Measurements from ENCODE around the gene TBC1D3I.
"Not testable (repeated sequence)": the region's sequence is repeated elsewhere in the genome, so short reads cannot be mapped to it uniquely, and the experiment has no call there.

Gene TBC1D3I

DNA sequence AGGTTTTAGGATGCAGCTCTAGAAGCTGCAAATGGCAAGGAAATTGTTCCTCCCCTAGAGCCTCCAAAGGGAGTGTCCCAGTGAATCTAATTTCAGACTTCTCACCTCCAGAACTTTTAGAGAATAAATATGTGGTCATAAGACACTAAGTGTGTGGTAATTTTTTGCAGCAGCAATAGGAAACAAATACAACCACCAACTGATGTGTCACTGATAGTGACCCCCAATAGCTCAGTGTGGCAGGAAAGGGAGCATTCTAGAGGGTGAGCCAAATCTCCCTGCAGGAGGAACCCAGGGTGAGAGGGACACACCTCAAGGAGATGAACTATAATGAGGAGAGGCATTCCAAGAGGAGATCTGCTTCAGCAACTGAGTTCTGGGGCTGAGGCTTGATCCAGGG, 49.5 kb downstream of the TBC1D3I start:
- TF ChIP-seq, protein P1, sequence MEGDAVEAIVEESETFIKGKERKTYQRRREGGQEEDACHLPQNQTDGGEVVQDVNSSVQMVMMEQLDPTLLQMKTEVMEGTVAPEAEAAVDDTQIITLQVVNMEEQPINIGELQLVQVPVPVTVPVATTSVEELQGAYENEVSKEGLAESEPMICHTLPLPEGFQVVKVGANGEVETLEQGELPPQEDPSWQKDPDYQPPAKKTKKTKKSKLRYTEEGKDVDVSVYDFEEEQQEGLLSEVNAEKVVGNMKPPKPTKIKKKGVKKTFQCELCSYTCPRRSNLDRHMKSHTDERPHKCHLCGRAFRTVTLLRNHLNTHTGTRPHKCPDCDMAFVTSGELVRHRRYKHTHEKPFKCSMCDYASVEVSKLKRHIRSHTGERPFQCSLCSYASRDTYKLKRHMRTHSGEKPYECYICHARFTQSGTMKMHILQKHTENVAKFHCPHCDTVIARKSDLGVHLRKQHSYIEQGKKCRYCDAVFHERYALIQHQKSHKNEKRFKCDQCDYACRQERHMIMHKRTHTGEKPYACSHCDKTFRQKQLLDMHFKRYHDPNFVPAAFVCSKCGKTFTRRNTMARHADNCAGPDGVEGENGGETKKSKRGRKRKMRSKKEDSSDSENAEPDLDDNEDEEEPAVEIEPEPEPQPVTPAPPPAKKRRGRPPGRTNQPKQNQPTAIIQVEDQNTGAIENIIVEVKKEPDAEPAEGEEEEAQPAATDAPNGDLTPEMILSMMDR (IDR thresholded peaks at IDR 0.05; ENCODE audit: extremely low read depth, insufficient read depth, missing control alignments): no peak
- no peak for DNase-seq (ENCODE audit: low spot score)

DNA sequence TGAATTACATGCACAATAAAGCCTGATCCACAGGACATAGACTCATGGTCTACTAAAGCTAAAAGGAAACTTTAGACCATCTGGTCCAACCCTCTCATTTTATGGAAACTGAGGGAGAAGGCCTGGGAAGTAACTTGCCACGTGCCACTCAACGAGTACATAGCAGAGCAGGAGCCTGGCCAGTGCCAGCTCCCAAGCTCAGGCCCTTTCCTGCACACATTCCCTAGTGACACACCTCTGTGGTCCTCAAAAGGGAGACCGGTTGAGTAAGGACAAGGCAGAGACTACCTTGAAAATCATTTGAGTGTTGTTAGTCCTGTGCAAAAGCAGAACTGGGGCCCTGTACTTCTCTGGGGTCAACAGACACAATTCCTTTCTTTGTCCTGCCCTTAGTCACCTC, 50.7 kb downstream of the TBC1D3I start:
- no peak for DNase-seq (ENCODE audit: low spot score)
- TF ChIP-seq, protein P1 (IDR thresholded peaks at IDR 0.05; ENCODE audit: extremely low read depth, insufficient read depth, missing control alignments): no peak
- in situ Hi-C loops (cut with MboI; ENCODE audit: low pct_unique_long_range_greater_than_20kb, low sequenced_read_pairs, unreplicated experiment): no loop called here

More for the DNA sequence above, 49.5 kb downstream of the TBC1D3I start:
- in situ Hi-C loops (cut with MboI; ENCODE audit: low pct_unique_long_range_greater_than_20kb, low sequenced_read_pairs, unreplicated experiment): no loop called here

DNA sequence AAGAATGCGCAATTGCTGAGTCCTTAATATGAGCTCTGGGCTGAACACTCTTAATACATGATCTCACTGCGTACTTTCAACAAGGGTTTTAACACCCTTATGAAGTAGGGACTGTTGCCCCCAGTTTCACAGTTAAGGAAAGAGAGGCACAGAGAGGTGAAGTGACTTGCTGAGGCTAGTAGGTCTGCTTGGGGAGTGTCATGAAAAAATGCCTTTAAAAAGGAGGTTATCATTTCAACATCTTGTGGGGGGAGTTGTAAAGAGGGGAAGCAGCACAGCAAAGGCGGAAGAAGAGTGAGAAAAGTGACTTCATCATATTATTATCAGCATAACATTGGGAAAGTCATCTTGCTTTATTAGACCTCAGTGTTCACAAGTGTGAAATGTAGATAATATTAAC, 51.4 kb downstream of the TBC1D3I start:
- in situ Hi-C loops (cut with MboI; ENCODE audit: low pct_unique_long_range_greater_than_20kb, low sequenced_read_pairs, unreplicated experiment): no loop called here
- TF ChIP-seq, protein P1 (IDR thresholded peaks at IDR 0.05; ENCODE audit: extremely low read depth, insufficient read depth, missing control alignments): no peak
- no peak for DNase-seq (ENCODE audit: low spot score)

DNA sequence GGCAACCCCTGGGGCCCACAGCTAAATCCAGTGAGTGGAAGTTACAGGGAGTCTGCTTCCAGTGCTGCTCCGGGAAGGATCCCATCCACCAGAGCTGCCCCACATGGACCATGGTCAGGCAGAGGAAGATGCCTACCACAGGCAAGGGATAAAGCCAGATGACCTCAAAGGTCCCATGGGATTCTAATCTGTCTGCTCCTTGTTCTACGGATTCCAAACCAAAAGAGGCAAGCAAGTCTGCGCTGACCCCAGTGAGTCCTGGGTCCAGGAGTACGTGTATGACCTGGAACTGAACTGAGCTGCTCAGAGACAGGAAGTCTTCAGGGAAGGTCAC, 52.1 kb downstream of the TBC1D3I start:
- DNase-seq (ENCODE audit: low spot score): no peak
- in situ Hi-C loops (cut with MboI; ENCODE audit: low pct_unique_long_range_greater_than_20kb, low sequenced_read_pairs, unreplicated experiment): no loop called here
- TF ChIP-seq, protein P1 (IDR thresholded peaks at IDR 0.05; ENCODE audit: extremely low read depth, insufficient read depth, missing control alignments): no peak

DNA sequence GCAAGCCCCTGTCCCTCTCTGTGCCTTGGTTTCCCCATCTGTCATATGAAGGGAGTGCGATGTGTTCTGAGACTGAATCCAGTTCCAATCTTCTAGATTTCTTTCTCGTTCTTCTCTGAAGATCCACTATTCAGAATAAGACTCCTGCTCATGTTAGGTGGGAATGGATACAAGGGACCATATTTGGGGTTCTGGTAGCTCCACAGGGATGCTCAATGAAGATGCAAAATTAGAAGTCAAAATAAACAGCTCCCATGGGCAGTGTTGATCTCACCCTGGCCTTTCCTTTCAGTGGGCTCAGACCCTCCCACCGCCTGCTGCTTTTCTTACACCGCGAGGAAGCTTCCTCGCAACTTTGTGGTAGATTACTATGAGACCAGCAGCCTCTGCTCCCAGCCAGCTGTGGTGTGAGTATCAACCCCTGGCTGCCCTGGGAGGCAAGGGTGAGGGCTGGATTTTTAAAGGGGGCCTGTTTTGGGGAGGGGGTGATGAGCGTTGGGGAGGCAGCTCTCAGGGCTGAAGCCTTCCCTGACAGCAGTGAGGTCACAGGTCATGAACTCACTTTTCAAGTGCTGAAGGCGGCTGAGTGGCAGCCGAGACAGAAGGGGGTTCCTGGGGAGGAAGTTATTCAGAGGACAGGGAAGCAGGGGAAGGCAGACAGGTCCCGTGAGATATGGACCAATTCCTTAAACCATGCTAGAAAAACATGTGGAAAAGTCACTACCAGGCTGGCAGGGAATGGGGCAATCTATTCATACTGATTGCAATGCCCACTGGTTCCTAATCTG, 52.7 kb downstream of the TBC1D3I start:
- DNase-seq (ENCODE audit: low spot score); in situ Hi-C loops (cut with MboI; ENCODE audit: low pct_unique_long_range_greater_than_20kb, low sequenced_read_pairs, unreplicated experiment): not testable (repeated sequence)

DNA sequence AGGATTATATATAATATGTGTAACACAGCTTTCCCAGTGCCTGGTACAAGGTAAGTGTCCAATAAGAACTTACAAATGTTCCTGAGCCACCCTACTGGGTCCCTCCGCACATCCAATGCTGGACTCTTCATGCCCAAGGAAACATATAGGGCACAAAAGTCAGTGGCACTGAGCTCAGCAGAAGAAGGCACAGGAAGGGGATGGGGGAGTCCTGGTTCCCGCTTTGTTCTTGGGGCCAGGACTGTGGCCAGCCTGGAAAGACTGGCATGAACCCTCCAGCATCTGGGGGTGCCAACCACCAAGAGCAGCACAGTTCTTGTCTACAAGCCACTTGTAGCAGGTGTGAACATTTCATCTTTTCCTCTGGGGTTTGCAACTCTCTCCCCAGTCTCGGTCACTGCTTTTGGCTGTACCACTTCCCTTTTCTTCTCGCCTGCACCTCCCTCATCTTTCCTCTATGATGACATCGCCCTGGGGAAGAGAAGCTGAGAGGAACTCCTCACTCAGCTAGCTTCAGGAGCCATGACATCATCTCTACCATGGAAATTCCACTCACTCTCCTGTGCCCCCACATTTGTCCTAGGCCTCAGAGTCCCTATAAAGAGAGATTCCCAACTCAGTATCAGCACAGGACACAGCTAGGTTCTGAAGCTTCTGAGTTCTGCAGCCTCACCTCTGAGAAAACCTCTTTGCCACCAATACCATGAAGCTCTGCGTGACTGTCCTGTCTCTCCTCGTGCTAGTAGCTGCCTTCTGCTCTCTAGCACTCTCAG, 53.7 kb downstream of the TBC1D3I start, which contains the start of gene CCL4L2:
Gene CCL4L2, plus strand, starts transcription at position 625 of the 773 bp plus-strand sequence.
- DNase-seq (ENCODE audit: low spot score); in situ Hi-C loops (cut with MboI; ENCODE audit: low pct_unique_long_range_greater_than_20kb, low sequenced_read_pairs, unreplicated experiment): not testable (repeated sequence)

DNA sequence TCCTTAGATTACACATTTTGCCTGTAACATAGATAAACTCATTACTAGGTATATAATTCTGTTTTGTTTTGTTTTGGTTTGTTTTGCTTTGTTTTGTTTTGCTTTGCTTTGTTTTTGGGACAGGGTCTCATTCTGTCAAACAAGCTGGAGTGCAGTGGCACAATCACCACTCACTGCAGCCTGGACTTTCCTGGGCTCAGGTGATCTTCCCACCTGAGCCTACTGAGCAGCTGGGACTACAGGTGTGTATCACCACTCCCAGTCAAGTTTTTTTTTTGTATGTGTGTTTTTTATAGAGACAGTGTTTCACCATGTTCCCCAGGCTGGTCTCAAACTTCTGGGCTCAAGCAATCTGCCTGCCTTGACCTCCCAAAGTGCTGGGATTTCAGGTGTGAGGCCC, 54.8 kb downstream of the TBC1D3I start:
- in situ Hi-C loops (cut with MboI; ENCODE audit: low pct_unique_long_range_greater_than_20kb, low sequenced_read_pairs, unreplicated experiment): no loop called here
- TF ChIP-seq, protein P1 (IDR thresholded peaks at IDR 0.05; ENCODE audit: extremely low read depth, insufficient read depth, missing control alignments): no peak
- DNase-seq (ENCODE audit: low spot score): no peak

DNA sequence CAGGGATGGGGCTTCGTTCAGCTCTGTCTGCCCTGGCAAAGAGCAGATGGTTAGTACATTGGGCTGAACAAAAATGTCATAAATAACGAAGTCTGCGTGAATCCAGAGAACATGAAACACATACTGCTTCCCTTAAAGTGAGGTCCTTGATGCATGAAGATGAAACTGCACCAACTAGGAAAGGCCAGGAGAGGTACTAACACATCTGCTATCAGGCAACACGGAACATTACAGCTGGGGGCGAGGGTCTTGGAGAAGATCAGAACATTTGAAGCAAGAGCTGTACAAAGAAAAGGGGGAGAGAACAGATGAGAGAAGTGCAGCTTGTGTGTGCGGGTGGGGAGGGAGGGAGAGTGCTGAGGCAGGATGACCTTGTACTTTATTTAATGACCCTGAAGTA, 57.0 kb downstream of the TBC1D3I start:
- in situ Hi-C loops (cut with MboI; ENCODE audit: low pct_unique_long_range_greater_than_20kb, low sequenced_read_pairs, unreplicated experiment); DNase-seq (ENCODE audit: low spot score): not testable (repeated sequence)

DNA sequence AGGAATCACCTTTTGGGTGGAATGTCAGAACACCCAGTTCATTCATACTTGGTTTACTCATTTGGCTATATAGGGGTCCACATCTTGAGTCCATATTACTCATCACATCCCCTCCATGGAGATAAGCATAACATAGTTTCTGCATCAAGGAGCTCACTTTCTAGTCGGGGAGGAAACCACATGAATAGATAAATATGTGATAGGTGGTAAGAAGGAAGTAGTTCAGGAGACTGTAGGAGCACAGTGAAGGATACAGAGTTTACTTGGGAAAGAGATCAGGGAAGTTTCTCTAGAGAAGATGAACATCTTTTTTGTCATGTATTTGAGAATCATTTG, 57.9 kb downstream of the TBC1D3I start:
- in situ Hi-C loops (cut with MboI; ENCODE audit: low pct_unique_long_range_greater_than_20kb, low sequenced_read_pairs, unreplicated experiment); DNase-seq (ENCODE audit: low spot score): not testable (repeated sequence)
